Urinary bladder (tissue), 4 donors: ENCODE results near the gene THSD7B. TPM values are rescaled to one million over a fixed set of nuclear protein-coding genes. Genes with fewer than 3 reads are reported as not detected.

Source experiments
- DNase-seq: peaks from one replicate; pipeline ENCODE4 v3.0.0-alpha.2; 2015; ENCODE audit errors: extremely low spot score
- H3K27ac ChIP-seq: one replicate; pipeline ENCODE4 v1.5.1; 2013; ENCODE audit warnings: low read depth, mild to moderate bottlenecking, moderate library complexity
- H3K36me3 ChIP-seq: one replicate; pipeline ENCODE4 v1.6.1; 2013; ENCODE audit warnings: mild to moderate bottlenecking, moderate library complexity; ENCODE audit not compliant: insufficient read depth
- H3K4me1 ChIP-seq: one replicate; pipeline ENCODE4 v1.6.1; 2013; ENCODE audit warnings: mild to moderate bottlenecking, moderate library complexity; ENCODE audit not compliant: insufficient read depth
- H3K4me3 ChIP-seq: one replicate; pipeline ENCODE4 v1.5.1; 2013; ENCODE audit warnings: low read depth, low read length
- WGBS: extraction: QIAGEN DNeasy Blood & Tissue Kit; methylation state at CpG from one replicate; pipeline ENCODE4 v1.1.7; 2013; 5-methylcytosine and 5-hydroxymethylcytosine counted together
- polyA plus RNA-seq: library from polyadenylated mRNA; stranded (reverse); fragments of 200-250 nt; gene quantifications from one replicate; pipeline ENCODE4 v1.2.3, GENCODE V29; 2013
- total RNA-seq: library from RNA; depleted of rRNA; stranded (reverse); fragments of >200 nt; gene quantifications from one replicate; pipeline ENCODE4 v1.2.3, GENCODE V29; 2014
- donor health status: healthy with polysubstance abuse.
- donor health status: healthy.

The THSD7B gene
- total and polyA plus RNA-seq, 2 donors = 0.11 to 4.0 TPM

DNA sequence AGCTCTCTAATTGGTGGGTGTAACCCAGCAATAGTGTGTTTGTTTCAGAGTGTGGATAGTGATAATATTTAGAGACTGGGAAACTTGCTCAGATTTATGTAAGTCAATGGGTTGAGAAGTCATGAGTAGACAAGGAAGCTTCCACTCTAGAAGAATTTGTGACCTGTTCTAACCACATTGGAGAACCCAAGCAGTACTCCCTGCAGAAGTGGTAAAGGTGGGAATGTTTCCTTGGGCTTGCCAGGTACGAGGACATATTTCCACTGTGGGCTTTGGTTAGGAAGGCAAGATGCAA lies 350.4 kb downstream of the THSD7B start:
- Histone ChIP-seq H3K27ac (no peak overlapping the region), H3K4me1 (no peaks in the 10 kb centered on the region)
- DNase-seq = no peak

DNA sequence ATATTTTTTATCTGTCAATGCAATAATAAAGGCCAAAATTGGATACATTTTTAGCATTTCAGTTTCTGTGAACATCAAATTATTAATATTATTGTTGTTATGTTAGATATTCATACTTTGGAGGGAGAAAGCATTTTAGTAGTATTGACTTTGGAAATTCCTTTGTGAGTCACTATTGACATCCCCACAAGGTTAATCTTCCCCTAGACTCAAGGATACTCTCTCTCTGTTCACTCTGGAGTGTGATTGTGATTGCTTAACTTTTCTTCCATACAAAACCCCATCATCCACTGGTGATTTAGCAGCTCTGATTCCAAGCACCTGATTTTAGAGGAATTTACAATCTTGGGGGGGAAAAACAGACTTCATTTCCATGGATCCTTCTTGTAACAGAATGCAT lies 352.0 kb downstream of the THSD7B start:
- H3K27ac ChIP-seq = no peak overlapping the region
- no peak for DNase-seq
- no peaks in the 10 kb centered on the region for H3K4me1 ChIP-seq
- no peak overlapping the region for H3K4me3 ChIP-seq
- no peaks in the 10 kb centered on the region for H3K36me3 ChIP-seq

More for the DNA sequence above, 350.4 kb downstream of the THSD7B start:
- WGBS = 77% methylated on average over 1 of the region's 1 CpG
- no peak overlapping the region for H3K4me3 ChIP-seq
- no peaks in the 10 kb centered on the region for H3K36me3 ChIP-seq

DNA sequence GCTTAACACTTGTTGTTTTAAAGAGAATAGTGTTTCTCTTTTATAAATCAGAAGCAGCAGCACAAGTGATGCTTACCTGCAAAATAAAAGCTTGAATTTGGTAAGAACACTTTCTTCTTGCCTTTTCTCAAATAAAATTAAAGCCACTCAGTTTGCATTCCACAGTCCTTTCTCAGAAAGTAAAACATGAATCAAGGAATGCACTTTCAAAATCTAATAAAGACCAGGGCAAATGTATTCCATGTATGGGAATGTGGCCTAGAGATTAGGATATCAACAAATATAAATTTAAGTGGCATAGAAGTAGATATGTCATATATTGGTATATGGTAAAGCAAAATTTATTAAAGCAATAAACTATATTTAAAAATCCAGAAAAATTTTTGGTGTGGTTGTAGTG lies 352.8 kb downstream of the THSD7B start:
- H3K27ac ChIP-seq = no peak overlapping the region
- H3K4me1 ChIP-seq = no peaks in the 10 kb centered on the region
- DNase-seq = no peak
- no peak overlapping the region for H3K4me3 ChIP-seq
- no peaks in the 10 kb centered on the region for H3K36me3 ChIP-seq

DNA sequence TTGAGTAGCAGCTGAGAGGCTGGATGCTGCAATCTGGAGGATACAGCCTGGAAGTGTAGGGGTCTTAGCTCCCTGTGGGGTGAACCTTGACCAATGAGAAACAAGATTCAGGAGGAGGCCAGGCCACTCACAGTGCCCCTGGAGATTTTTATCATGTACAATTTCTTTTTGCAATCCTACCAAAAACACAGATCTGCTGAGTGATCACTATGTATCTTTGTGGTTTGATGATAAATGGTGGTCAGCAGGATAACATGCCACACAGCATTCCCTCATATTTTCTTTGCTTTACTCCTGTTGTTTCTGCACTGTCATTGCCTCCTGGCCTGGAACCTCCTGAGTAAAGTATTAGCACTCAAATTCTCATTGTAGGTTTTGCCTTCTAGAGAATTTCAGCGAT lies 357.9 kb downstream of the THSD7B start:
- no peaks in the 10 kb centered on the region for H3K36me3 ChIP-seq
- no peaks in the 10 kb centered on the region for H3K4me1 ChIP-seq
- no peak overlapping the region for H3K27ac ChIP-seq
- no peak overlapping the region for H3K4me3 ChIP-seq
- DNase-seq = no peak
- WGBS = 95% methylated on average over 1 of the region's 1 CpG

DNA sequence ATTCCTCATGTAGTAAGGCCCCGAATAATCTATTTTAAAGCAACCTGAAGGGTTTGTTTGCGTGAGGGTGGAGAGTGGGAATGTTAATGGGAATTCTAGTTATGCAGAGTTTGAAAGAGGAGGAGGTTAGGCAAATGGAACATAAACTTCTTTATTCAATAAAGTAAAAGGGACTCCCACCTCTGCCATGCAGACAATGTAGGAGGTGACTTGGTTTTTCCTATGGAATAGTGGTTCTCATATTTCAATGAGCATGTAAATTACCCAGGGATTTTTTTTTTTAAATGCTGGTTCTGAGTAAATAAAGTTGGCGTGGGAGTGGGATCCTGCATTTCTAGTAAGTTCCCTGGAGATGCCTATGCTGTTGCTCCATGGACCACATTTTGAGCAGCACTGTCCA lies 367.9 kb downstream of the THSD7B start:
- Histone ChIP-seq H3K4me3 (no peak overlapping the region), H3K4me1 (no peaks in the 10 kb centered on the region), H3K36me3 (no peaks in the 10 kb centered on the region), H3K27ac (no peak overlapping the region)
- 50% methylated on average over 3 of the region's 3 CpGs for WGBS
- no peak for DNase-seq

DNA sequence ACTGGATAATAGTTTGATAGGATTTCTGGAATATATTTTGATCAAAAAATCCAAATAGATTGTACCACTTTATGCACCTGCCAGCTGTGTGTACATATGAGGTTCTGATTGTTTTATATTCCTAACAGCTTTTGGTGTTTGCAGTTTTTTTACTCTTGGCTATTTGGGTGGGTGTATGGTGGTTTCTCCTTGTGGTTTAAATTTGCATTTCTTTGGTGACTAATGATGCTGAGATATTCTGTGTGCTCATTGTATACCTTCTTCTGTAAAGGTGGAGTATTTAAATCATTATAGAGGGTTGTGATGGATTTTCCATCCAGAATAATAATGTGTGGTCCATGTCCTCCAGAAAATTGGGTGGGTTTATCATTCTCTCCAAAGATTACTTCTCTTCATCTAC lies 372.9 kb downstream of the THSD7B start:
- no peaks in the 10 kb centered on the region for H3K36me3 ChIP-seq
- H3K4me1 ChIP-seq = no peaks in the 10 kb centered on the region
- no peak overlapping the region for H3K4me3 ChIP-seq
- no peak for DNase-seq
- no peak overlapping the region for H3K27ac ChIP-seq

DNA sequence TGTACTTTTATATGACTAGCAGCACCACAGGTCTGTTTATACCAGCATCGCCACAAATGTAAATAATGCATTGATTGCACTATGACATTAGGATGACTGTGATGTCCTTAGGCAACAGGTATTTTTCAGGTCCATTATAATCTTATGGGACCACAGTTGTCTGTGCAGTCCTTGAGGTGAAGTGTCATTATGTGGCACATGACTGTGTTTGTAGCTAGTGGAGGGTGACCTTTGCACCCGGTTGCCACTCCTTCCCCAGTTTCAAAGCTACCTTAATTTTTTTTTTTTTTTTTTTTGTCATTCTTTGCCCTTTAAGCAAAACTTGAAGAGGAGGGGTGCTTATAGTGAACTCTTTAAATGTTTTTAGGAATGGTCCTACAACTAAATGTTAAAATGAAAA lies 386.4 kb downstream of the THSD7B start:
- 77% methylated on average over 2 of the region's 2 CpGs for WGBS
- no peak overlapping the region for H3K27ac ChIP-seq
- H3K4me1 ChIP-seq = no peaks in the 10 kb centered on the region
- no peak for DNase-seq
- no peaks in the 10 kb centered on the region for H3K36me3 ChIP-seq
- no peak overlapping the region for H3K4me3 ChIP-seq

DNA sequence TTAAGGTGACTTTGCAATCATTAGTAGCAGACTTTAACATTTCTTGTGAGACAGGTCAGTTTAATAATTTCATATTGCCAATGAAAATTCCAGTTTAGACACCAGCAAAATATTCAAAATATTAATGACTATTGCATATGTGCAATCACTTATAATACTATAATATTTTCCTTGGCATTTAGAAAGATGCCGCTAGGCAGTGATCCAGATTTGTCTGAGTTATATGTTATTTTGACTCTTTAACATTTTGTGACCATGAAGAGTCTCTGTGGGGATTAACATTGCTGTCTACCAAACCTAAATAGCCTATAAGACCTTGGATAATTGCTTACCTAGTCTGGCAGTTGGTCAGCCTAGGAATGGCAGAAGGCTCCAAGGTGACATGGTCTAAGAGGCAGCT lies 389.6 kb downstream of the THSD7B start:
- Histone ChIP-seq H3K4me3 (no peak overlapping the region), H3K27ac (no peak overlapping the region), H3K36me3 (no peaks in the 10 kb centered on the region), H3K4me1 (no peaks in the 10 kb centered on the region)
- DNase-seq = no peak
- 93% methylated on average over 1 of the region's 1 CpG for WGBS

DNA sequence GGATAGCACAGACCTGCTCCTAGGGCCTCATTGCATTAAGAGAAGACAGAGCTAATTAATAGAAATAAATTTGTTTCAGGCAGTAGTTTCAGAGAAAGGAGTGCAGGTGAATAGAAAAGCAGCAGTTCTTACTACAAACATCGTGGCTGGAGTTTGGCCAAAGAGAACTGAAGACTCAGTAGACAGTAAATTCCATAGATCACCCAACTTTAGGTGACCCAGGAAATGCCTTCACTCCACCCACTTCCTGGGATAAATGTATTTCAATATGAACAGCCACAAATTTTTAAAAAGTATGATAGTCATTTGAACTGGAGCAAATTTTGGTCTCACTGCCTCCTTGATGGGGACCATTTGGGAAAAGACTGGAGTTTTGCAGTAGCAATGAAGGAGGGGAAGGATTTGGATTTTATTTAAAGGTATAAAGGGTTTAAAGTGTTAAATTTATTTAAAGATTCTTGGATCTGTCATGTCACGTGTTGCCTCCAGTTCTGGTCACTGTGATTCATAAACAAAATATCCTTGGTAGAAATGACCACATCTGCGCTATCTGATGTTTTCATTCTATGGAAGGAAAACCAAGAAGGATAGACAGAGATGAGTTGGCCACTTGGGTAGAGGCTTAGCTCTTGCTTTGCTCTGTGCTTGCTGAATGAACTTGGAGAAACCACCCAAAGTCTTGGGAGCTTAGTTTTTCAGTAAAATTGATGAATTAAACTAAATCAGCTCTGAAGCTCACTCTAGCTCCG lies 390.2 kb downstream of the THSD7B start:
- WGBS = 81% methylated on average over 4 of the region's 4 CpGs
- H3K4me3 ChIP-seq = no peak overlapping the region

DNA sequence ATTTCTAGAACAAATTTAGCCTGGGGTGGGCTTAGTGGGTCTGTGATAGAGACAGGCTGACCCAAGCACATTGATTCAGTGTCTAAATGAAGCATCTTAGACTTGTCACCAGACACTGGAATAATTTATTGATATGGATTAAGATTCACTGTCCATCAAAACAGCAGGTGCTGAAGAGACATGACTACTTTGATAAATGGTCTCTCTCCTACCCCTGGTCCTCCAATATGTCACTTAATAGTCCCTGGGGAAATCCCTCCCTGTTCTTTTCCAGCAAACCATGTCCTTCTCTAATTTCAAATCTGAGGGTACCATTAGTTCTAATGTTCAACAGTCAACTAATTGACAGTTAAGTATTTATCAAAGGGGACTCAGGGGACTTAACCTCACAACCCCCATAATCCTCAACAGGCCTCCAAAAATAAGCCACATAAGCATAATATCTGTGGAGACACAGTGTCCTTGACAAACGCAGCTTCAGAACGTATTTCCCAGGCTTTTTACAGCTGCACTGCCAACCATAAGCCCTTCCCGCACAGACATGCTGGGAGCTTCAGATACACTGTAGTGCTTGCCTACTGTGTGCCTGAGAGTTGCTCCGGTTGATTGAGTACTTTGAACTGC lies 391.0 kb downstream of the THSD7B start:
- Histone ChIP-seq H3K36me3 (no peaks in the 10 kb centered on the region), H3K4me1 (no peaks in the 10 kb centered on the region), H3K27ac (no peak overlapping the region), H3K4me3 (no peak overlapping the region)
- no peak for DNase-seq
- 59% methylated on average over 4 of the region's 4 CpGs for WGBS

More for the DNA sequence above, 390.2 kb downstream of the THSD7B start:
- no peak for DNase-seq
- Histone ChIP-seq H3K27ac (no peak overlapping the region), H3K4me1 (no peaks in the 10 kb centered on the region), H3K36me3 (no peaks in the 10 kb centered on the region)

DNA sequence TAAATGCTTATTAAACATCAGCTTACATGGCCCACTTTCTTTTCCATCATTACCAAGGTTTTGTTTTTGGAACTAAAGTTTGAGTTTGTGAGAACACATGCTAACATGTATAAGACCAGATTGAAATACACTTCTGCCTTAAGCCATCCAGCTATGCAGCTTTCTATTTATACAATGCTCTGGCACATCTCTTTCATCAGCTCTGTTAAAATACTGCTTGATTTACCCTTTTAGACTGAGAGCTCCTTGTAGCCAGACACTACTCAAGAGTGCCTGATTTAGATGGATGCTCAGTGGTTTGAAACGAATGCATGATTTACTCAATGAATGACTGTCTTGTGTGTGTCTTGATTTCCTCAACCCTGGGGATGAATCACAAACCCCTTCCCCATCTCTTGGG lies 392.5 kb downstream of the THSD7B start:
- DNase-seq = no peak
- no peak overlapping the region for H3K4me3 ChIP-seq
- no peaks in the 10 kb centered on the region for H3K36me3 ChIP-seq
- 71% methylated on average over 1 of the region's 1 CpG for WGBS
- no peaks in the 10 kb centered on the region for H3K4me1 ChIP-seq
- H3K27ac ChIP-seq = no peak overlapping the region

DNA sequence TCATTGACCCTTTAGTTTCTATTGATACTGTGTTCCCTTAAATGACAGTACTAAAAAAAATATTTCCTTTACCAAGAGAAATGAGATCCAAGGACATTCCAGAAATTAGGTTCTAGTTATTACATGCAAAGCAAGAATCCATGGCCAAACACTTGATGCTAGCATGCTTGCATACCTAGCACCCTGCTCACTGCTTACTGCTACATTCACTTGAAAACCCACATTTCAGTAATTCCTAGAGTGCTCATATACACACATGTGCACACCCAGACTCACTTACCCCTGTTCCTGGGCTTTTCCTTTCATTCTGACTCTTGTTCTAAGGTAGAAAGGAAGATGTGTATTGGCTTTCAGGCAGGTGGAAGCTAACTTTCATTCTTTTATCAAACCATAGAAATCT lies 395.9 kb downstream of the THSD7B start:
- no peak overlapping the region for H3K4me3 ChIP-seq
- peaks cover under 1% of the 10 kb centered on the region for H3K4me1 ChIP-seq
- DNase-seq = no peak
- no peaks in the 10 kb centered on the region for H3K36me3 ChIP-seq
- no peak overlapping the region for H3K27ac ChIP-seq

DNA sequence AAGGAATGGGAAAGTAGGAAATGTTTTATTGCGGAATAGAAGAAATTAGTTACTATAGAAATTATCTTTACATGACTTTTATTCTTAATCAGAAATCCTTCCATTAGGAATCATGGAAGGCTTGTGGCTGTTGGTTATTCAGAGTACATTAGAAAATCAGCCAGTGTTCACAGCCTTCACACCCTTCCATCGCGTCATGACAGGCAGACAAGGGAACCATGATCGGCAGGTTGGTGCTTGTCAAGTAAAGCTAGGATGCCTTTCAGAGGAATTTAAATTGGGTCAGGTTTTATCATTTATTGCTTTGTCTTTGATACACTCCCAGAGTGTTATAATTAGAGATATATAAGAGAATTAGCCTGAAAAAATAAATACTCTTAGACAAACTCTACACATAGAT lies 400.6 kb downstream of the THSD7B start:
- DNase-seq = no peak
- Histone ChIP-seq H3K27ac (no peak overlapping the region), H3K36me3 (no peaks in the 10 kb centered on the region), H3K4me3 (no peak overlapping the region), H3K4me1 (peaks cover 1% of the 10 kb centered on the region)
- WGBS = 87% methylated on average over 4 of the region's 4 CpGs

DNA sequence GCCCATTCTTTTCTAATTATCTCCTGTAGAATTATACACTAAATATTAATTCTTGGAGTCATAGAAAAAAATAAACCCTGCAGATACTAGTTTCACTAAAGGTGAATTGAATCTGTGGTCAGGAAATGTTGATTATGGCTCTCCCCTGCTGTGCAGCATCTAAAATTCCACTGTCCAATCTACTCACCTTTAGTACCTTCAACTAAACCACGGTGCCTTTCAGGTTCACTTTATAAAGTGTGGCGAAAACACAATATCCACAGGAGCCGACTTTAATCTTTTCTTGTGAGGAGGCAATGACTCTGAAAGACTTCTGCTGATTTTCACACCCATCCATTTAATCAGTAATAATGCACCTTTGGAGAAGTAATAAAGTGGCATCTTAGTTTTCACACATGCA lies 402.3 kb downstream of the THSD7B start:
- Histone ChIP-seq H3K27ac (no peak overlapping the region), H3K4me1 (peaks cover 1% of the 10 kb centered on the region), H3K36me3 (no peaks in the 10 kb centered on the region), H3K4me3 (no peak overlapping the region)
- no peak for DNase-seq
- 84% methylated on average over 3 of the region's 3 CpGs for WGBS

DNA sequence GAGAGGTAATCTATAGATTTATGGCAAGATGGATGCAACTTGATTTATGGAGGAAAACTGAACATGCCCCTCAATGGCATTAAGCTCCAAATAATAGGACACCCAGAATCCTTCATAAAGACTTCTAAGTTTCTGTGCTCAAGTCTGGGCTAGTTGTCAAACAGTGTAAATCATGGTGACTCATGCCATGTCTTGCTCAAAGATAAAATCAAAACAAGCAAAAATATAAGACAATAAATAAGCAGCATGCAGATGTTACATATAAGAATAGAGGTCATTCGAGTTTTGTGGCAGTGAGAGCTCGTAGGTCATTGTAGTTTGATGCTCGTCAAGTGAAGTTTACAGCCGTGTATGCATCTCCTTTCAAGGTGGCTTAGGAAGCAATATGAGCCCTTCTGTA lies 403.2 kb downstream of the THSD7B start:
- peak; percentile 67 for DNase-seq
- WGBS = 58% methylated on average over 4 of the region's 4 CpGs
- Histone ChIP-seq H3K27ac (no peak overlapping the region), H3K4me3 (no peak overlapping the region), H3K36me3 (no peaks in the 10 kb centered on the region), H3K4me1 (peaks cover 1% of the 10 kb centered on the region)
